SK-N-SH treated with all-trans-retinoic acid at 6 μM for 48 hours (cell line): ENCODE measurements around the gene KLF15.

Experiments
- ATAC-seq: fragments of 200-7000 bp; cut with Tn5 transposase; 3 replicates; pipeline ENCODE4 v1.9.1; 2020; ENCODE audit warnings: mild to moderate bottlenecking, moderate library complexity
- ARNTL ChIP-seq: fragments of 450-650 bp; formaldehyde crosslinking; IDR thresholded peaks from 2 replicates; pipeline ENCODE4 v1.5.0; 2020; ENCODE audit warnings: low read depth, mild to moderate bottlenecking, moderate library complexity, borderline replicate concordance
- BACH2 ChIP-seq: fragments of 250-450 bp; sonication (Bioruptor Pico); IDR thresholded peaks from 2 replicates; pipeline ENCODE4 v1.9.0; 2021; ENCODE audit warnings: mild to moderate bottlenecking, borderline replicate concordance
- CSDC2 ChIP-seq: fragments of 250-450 bp; sonication (Bioruptor Pico); IDR thresholded peaks from 2 replicates; pipeline ENCODE4 v1.5.0; 2020; ENCODE audit warnings: mild to moderate bottlenecking, moderate library complexity
- CSRNP3 ChIP-seq: fragments of 250-450 bp; sonication (Bioruptor Pico); IDR thresholded peaks from 2 replicates; pipeline ENCODE4 v1.5.1; 2021; ENCODE audit warnings: mild to moderate bottlenecking, moderate library complexity
- ESRRG ChIP-seq: fragments of 250-450 bp; sonication (Bioruptor Pico); IDR thresholded peaks from 2 replicates; pipeline ENCODE4 v1.6.1; 2021; ENCODE audit warnings: mild to moderate bottlenecking
- GLIS3 ChIP-seq: fragments of 250-450 bp; sonication (Bioruptor Pico); IDR thresholded peaks from 2 replicates; pipeline ENCODE4 v1.5.0; 2020; ENCODE audit warnings: mild to moderate bottlenecking, moderate library complexity
- ISL1 ChIP-seq: fragments of 250-450 bp; sonication (Bioruptor Pico); IDR thresholded peaks from 2 replicates; pipeline ENCODE4 v2.1.2; 2022; ENCODE audit warnings: mild to moderate bottlenecking, moderate library complexity
- OSR1 ChIP-seq: fragments of 250-450 bp; sonication (Bioruptor Pico); IDR thresholded peaks from 2 replicates; pipeline ENCODE4 v1.8.0; 2022; ENCODE audit warnings: moderate library complexity, mild to moderate bottlenecking, inconsistent platforms
- PATZ1 ChIP-seq: fragments of 250-450 bp; sonication (Bioruptor Pico); IDR thresholded peaks from 2 replicates; pipeline ENCODE4 v1.8.0; 2020; ENCODE audit warnings: mild to moderate bottlenecking, moderate library complexity, borderline replicate concordance
- PPARA ChIP-seq: fragments of 250-450 bp; sonication (Bioruptor Pico); IDR thresholded peaks from 2 replicates; pipeline ENCODE4 v1.5.0; 2020; ENCODE audit warnings: mild to moderate bottlenecking, borderline replicate concordance
- RARB ChIP-seq: fragments of 250-450 bp; sonication (Bioruptor Pico); IDR thresholded peaks from 2 replicates; pipeline ENCODE4 v1.8.0; 2021; ENCODE audit warnings: mild to moderate bottlenecking, moderate library complexity
- TCF4 ChIP-seq: fragments of 250-450 bp; sonication (Bioruptor Pico); IDR thresholded peaks from 2 replicates; pipeline ENCODE4 v1.8.0; 2021; ENCODE audit warnings: mild to moderate bottlenecking, moderate library complexity, borderline replicate concordance
- TOX ChIP-seq: fragments of 250-450 bp; sonication (Bioruptor Pico); IDR thresholded peaks from 2 replicates; pipeline ENCODE4 v1.8.0; 2021; ENCODE audit warnings: mild to moderate bottlenecking, moderate library complexity, borderline replicate concordance
- ZC3H10 ChIP-seq: fragments of 250-450 bp; sonication (Bioruptor Pico); IDR thresholded peaks from 2 replicates; pipeline ENCODE4 v1.5.1; 2021; ENCODE audit warnings: mild to moderate bottlenecking, moderate library complexity
- ZFP3 ChIP-seq: fragments of 250-450 bp; sonication (Bioruptor Pico); IDR thresholded peaks from 2 replicates; pipeline ENCODE4 v1.5.0; 2020; ENCODE audit warnings: mild to moderate bottlenecking, moderate library complexity
- ZFP30 ChIP-seq: fragments of 450-650 bp; formaldehyde crosslinking; IDR thresholded peaks from 2 replicates; pipeline ENCODE4 v1.5.0; 2022; ENCODE audit warnings: mild to moderate bottlenecking, moderate library complexity
- ZNF565 ChIP-seq: fragments of 450-650 bp; formaldehyde crosslinking; conservative IDR thresholded peaks from 2 replicates; pipeline ENCODE4 v1.5.0; 2020; ENCODE audit warnings: low read depth, mild to moderate bottlenecking, moderate library complexity
- ZNF70 ChIP-seq: fragments of 450-650 bp; formaldehyde crosslinking; IDR thresholded peaks from 2 replicates; pipeline ENCODE4 v1.5.0; 2020; ENCODE audit warnings: mild to moderate bottlenecking, moderate library complexity
- ZNF8 ChIP-seq: fragments of 450-650 bp; formaldehyde crosslinking; IDR thresholded peaks from 2 replicates; pipeline ENCODE4 v1.5.0; 2020; ENCODE audit warnings: mild to moderate bottlenecking, moderate library complexity
- TF ChIP-seq, protein P1 (sequence below): fragments of 250-450 bp; sonication (Bioruptor Pico); IDR thresholded peaks from 2 replicates; pipeline ENCODE4 v1.5.1; 2020; ENCODE audit warnings: low read depth, mild to moderate bottlenecking, moderate library complexity
- TF ChIP-seq, protein P2 (sequence below): fragments of 250-450 bp; sonication (Bioruptor Pico); IDR thresholded peaks from 2 replicates; pipeline ENCODE4 v1.8.0; 2021; ENCODE audit warnings: low read depth, mild to moderate bottlenecking, moderate library complexity, borderline replicate concordance

KLF15 gene

GRCh38 chr3:126381966-126382365 lies 24.8 kb upstream of the KLF15 start:
- TF ChIP-seq GLIS3 (CRISPR knock-in tag) (no peak), ZNF70 (CRISPR knock-in tag) (no peak), ESRRG (CRISPR knock-in tag) (no peak), TOX (CRISPR knock-in tag) (no peak), TCF4 (CRISPR knock-in tag) (no peak), ZNF8 (CRISPR knock-in tag) (no peak), CSDC2 (CRISPR knock-in tag) (no peak), ZFP30 (no peak), ZNF565 (CRISPR knock-in tag) (no peak), ZFP3 (CRISPR knock-in tag) (no peak), RARB (CRISPR knock-in tag) (no peak), PATZ1 (CRISPR knock-in tag) (no peak), OSR1 (CRISPR knock-in tag) (no peak), CSRNP3 (CRISPR knock-in tag) (no peak), BACH2 (no peak), ZC3H10 (CRISPR knock-in tag) (no peak)
- TF ChIP-seq, protein P1, sequence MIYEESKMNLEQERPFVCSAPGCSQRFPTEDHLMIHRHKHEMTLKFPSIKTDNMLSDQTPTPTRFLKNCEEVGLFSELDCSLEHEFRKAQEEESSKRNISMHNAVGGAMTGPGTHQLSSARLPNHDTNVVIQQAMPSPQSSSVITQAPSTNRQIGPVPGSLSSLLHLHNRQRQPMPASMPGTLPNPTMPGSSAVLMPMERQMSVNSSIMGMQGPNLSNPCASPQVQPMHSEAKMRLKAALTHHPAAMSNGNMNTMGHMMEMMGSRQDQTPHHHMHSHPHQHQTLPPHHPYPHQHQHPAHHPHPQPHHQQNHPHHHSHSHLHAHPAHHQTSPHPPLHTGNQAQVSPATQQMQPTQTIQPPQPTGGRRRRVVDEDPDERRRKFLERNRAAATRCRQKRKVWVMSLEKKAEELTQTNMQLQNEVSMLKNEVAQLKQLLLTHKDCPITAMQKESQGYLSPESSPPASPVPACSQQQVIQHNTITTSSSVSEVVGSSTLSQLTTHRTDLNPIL (CRISPR knock-in tag): no peak
- TF ChIP-seq, protein P2, sequence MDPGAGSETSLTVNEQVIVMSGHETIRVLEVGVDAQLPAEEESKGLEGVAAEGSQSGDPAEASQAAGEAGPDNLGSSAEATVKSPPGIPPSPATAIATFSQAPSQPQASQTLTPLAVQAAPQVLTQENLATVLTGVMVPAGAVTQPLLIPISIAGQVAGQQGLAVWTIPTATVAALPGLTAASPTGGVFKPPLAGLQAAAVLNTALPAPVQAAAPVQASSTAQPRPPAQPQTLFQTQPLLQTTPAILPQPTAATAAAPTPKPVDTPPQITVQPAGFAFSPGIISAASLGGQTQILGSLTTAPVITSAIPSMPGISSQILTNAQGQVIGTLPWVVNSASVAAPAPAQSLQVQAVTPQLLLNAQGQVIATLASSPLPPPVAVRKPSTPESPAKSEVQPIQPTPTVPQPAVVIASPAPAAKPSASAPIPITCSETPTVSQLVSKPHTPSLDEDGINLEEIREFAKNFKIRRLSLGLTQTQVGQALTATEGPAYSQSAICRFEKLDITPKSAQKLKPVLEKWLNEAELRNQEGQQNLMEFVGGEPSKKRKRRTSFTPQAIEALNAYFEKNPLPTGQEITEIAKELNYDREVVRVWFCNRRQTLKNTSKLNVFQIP (CRISPR knock-in tag): no peak
- ATAC-seq: no peak

- ATAC-seq: no peak
- TF ChIP-seq GLIS3 (CRISPR knock-in tag): no peak
- TF ChIP-seq ZFP30: no peak
- no peak for TF ChIP-seq BACH2
- TF ChIP-seq, protein P2 (CRISPR knock-in tag): no peak
- TF ChIP-seq RARB (CRISPR knock-in tag): no peak
- TF ChIP-seq ZNF565 (CRISPR knock-in tag): no peak
- TF ChIP-seq OSR1 (CRISPR knock-in tag): no peak
- TF ChIP-seq ESRRG (CRISPR knock-in tag): no peak
- no peak for TF ChIP-seq ZNF70 (CRISPR knock-in tag)
- TF ChIP-seq TOX (CRISPR knock-in tag): no peak
- TF ChIP-seq ZFP3 (CRISPR knock-in tag): no peak
- TF ChIP-seq, protein P1 (CRISPR knock-in tag): no peak
- TF ChIP-seq PPARA (CRISPR knock-in tag): no peak
- TF ChIP-seq ISL1: no peak
- no peak for TF ChIP-seq ZNF8 (CRISPR knock-in tag)
- TF ChIP-seq ZC3H10 (CRISPR knock-in tag): no peak
- no peak for TF ChIP-seq ARNTL (CRISPR knock-in tag)
- TF ChIP-seq, all 23 proteins: peak for 0
These were observed 23.0 kb upstream of the KLF15 start for GRCh38 chr3:126380011-126380768.
